Measurements from ENCODE around the gene GTPBP1.

GTPBP1 gene

GRCh38 chr22:38762551-38762983 is 56.8 kb downstream of the GTPBP1 start:
- no peak for TF ChIP-seq CTCF (IDR thresholded peaks at IDR 0.05; ENCODE audit: low read depth, low read length, missing control alignments)
- no peak for DNase-seq (ENCODE audit: low read depth)
- H3K4me3 ChIP-seq (ENCODE audit: low read depth, low read length): no peak overlapping the region

GRCh38 chr22:38766076-38766777 is 60.5 kb downstream of the GTPBP1 start:
- DNase-seq (ENCODE audit: low read depth): no peak
- TF ChIP-seq CTCF (IDR thresholded peaks at IDR 0.05; ENCODE audit: low read depth, low read length, missing control alignments): peak; percentile 85
- H3K4me3 ChIP-seq (ENCODE audit: low read depth, low read length): no peak overlapping the region

- no peak for TF ChIP-seq CTCF (IDR thresholded peaks at IDR 0.05; ENCODE audit: low read depth, low read length, missing control alignments)
- H3K4me3 ChIP-seq (ENCODE audit: low read depth, low read length): no peak overlapping the region
- DNase-seq (ENCODE audit: low read depth): no peak
Measured at GRCh38 chr22:38767313-38767712, 61.6 kb downstream of the GTPBP1 start.

GRCh38 chr22:38768036-38768435 is 62.3 kb downstream of the GTPBP1 start:
- no peak for TF ChIP-seq CTCF (IDR thresholded peaks at IDR 0.05; ENCODE audit: low read depth, low read length, missing control alignments)
- no peak for DNase-seq (ENCODE audit: low read depth)
- H3K4me3 ChIP-seq (ENCODE audit: low read depth, low read length): no peak overlapping the region

- no peak for TF ChIP-seq CTCF (IDR thresholded peaks at IDR 0.05; ENCODE audit: low read depth, low read length, missing control alignments)
- no peak for DNase-seq (ENCODE audit: low read depth)
- no peak overlapping the region for H3K4me3 ChIP-seq (ENCODE audit: low read depth, low read length)
Measured at GRCh38 chr22:38770257-38770949, 64.7 kb downstream of the GTPBP1 start.

GRCh38 chr22:38772623-38772873 is 66.8 kb downstream of the GTPBP1 start:
- no peak for DNase-seq (ENCODE audit: low read depth)
- TF ChIP-seq CTCF (IDR thresholded peaks at IDR 0.05; ENCODE audit: low read depth, low read length, missing control alignments): no peak
- no peak overlapping the region for H3K4me3 ChIP-seq (ENCODE audit: low read depth, low read length)

All from GM12864 (cell line).